Heart left ventricle (tissue), 16 donors: ENCODE measurements around the gene UBN2. TPM values are rescaled to one million over a fixed set of nuclear protein-coding genes. Genes with fewer than 3 reads are reported as not detected.
A peak's percentile ranks its signal among the peaks of the same experiment; 100 is the strongest.
"Not testable (repeated sequence)": the region's sequence is repeated elsewhere in the genome, so short reads cannot be mapped to it uniquely, and the experiment has no call there.

Experiments used
- ATAC-seq, 4 donors: fragments of 200-7000 bp; cut with Tn5 transposase; one replicate each; pipeline ENCODE4 v1.9.1; 2020 to 2022; ENCODE audit warnings: moderate library complexity in 4 of 4, mild to moderate bottlenecking in 3 of 4, moderate number of reproducible peaks in 1 of 4
- DNase-seq, 5 donors: peaks; one replicate each; pipeline ENCODE4 v3.0.0-alpha.2; 2020
- H3K27ac ChIP-seq, 12 donors: fragments of 200-600 bp; sonication (generic) in 4 of 12; one replicate each; pipeline versions ENCODE4 v1.5.0 to v1.8.0; 2016 to 2022; ENCODE audit warnings: mild to moderate bottlenecking in 2 of 12
- H3K27me3 ChIP-seq, 9 donors: fragments of 200-600 bp; sonication (generic) in 2 of 9; one replicate each; pipeline versions ENCODE4 v1.5.1 to v1.8.0; 2016 to 2022; ENCODE audit warnings: mild to moderate bottlenecking in 3 of 9
- H3K36me3 ChIP-seq, 9 donors: fragments of 200-600 bp; sonication (generic) in 2 of 9; one replicate each; pipeline versions ENCODE4 v1.5.0 to v1.8.0; 2018 to 2022; ENCODE audit warnings: mild to moderate bottlenecking in 2 of 9
- H3K4me1 ChIP-seq, 12 donors: fragments of 200-600 bp; sonication (generic) in 4 of 12; one replicate each; pipeline versions ENCODE4 v1.5.0 to v1.8.0; 2016 to 2022; ENCODE audit warnings: mild to moderate bottlenecking in 3 of 12
- H3K4me3 ChIP-seq, 12 donors: fragments of 200-600 bp; sonication (generic) in 4 of 12; one replicate each; pipeline versions ENCODE4 v1.5.0 to v1.8.0; 2017 to 2022; ENCODE audit warnings: mild to moderate bottlenecking in 9 of 12, moderate library complexity in 4 of 12
- H3K9me3 ChIP-seq, 12 donors: fragments of 200-600 bp; sonication (generic) in 4 of 12; one replicate each; pipeline versions ENCODE4 v1.5.0 to v1.8.0; 2016 to 2022; ENCODE audit warnings: mild to moderate bottlenecking in 1 of 12
- CTCF ChIP-seq, 12 donors: fragments of 200-600 bp; sonication (generic) in 4 of 12; IDR thresholded peaks; one replicate each; pipeline versions ENCODE4 v1.5.0 to v1.8.0; 2018 to 2022; ENCODE audit warnings: antibody characterized with exemption in 12 of 12, mild to moderate bottlenecking in 5 of 12
- POLR2A ChIP-seq, 2 donors: fragments of 450-650 bp; IDR thresholded peaks; one replicate each; pipeline ENCODE4 v1.6.1; 2017; ENCODE audit warnings: antibody characterized with exemption in 2 of 2, mild to moderate bottlenecking in 2 of 2, moderate library complexity in 2 of 2
- WGBS, 4 donors: extraction: QIAGEN DNeasy Blood & Tissue Kit in 2 of 4; methylation state at CpG; one replicate each; pipeline versions ENCODE4 v1.1.5 to v1.1.7; 2013 to 2018; 5-methylcytosine and 5-hydroxymethylcytosine counted together
- intact Hi-C, 10 donors: fragments of 100-400 bp; cut with DNase I; formaldehyde crosslinking; loops; one replicate each; pipeline versions ENCODE4 v1.11.1 to v1.14.2; 2022
- polyA plus RNA-seq, 2 donors: library from polyadenylated mRNA; stranded (reverse); fragments of 200-250 nt; gene quantifications; one replicate each; pipeline ENCODE4 v1.2.3, GENCODE V29; 2013
- total RNA-seq, 9 donors: library from RNA; depleted of rRNA in 2 of 9; stranded (reverse); fragments of >200 nt in 2 of 9; fragmentation: NEBNext Ultra II Directional in 3 of 9; extraction: Animal tissue kit (Norgen Biotek cat#: 25700) in 3 of 9; gene quantifications; one replicate each; pipeline versions ENCODE4 v1.1.0 to v1.2.4, GENCODE V29; 2016 to 2023
- donor health status: ischemic (EF 13 %, LVEDD 7.1; RV severe dilation, severe dysfunction).
- donor health status: healthy with polysubstance abuse.
- donor health status: DM: no; HTN: yes; CAD: no.
- donor health status: DM: no; HTN: no; CAD: no.
- donor health status: ischemic (EF 25% LVEDD 6.9; RV normal size, moderate dysfunction).
- donor health status: ischemic (EF 25% LVEDD 5.7; RV mildly dilated, moderate dysfunction).
- donor health status: healthy.
- donor health status: DM: yes; HTN: yes; CAD: no.
- donor health status: ischemic (EF 35%, LVEDD 5.7; RV mildly dilated, moderate dysfunction).
- donor health status: nonischemic (EF 11% LVEDD 7.7; RV severe dilation, severe dysfunction).
- donor health status: DM: yes; HTN: yes; CAD: no.
- donor health status: PGD.
- donor health status: ischemic (EF 29% LVEDD 5.4; RV normal size, mild dysfunction).
- donor health status: nonischemic (EF 23%, LVEDD 6.1; RV moderate dilation, normal function).

The UBN2 gene
- total and polyA plus RNA-seq, 11 donors = 3.3 to 26.9 (median 16.2) TPM

GRCh38 chr7:139317939-139318505, 87.0 kb downstream of the UBN2 start:
- Histone ChIP-seq H3K36me3 (no peaks in the 10 kb centered on the region), H3K4me3 (no peak overlapping the region), H3K27me3 (no peaks in the 10 kb centered on the region), H3K9me3 (no peaks in the 10 kb centered on the region), H3K4me1 (no peaks in the 10 kb centered on the region), H3K27ac (no peak overlapping the region)
- DNase-seq (no peak), ATAC-seq (peak in 2 of 4 donors; percentile 47 to 55)
- 66 to 77% (median 73%) methylated on average over 5 of the region's 5 CpGs for WGBS, 4 donors
- TF ChIP-seq POLR2A (IDR thresholded peaks at IDR 0.05) (no peak), CTCF (IDR thresholded peaks at IDR 0.05) (no peak)
- intact Hi-C loops = no loop called here

GRCh38 chr7:139321071-139321745, 90.2 kb downstream of the UBN2 start:
- Histone ChIP-seq H3K4me3 (no peak overlapping the region), H3K9me3 (no peaks in the 10 kb centered on the region), H3K27me3 (no peaks in the 10 kb centered on the region), H3K27ac (no peak overlapping the region), H3K36me3 (no peaks in the 10 kb centered on the region), H3K4me1 (no peaks in the 10 kb centered on the region)
- DNase-seq = no peak
- TF ChIP-seq CTCF (IDR thresholded peaks at IDR 0.05) (no peak), POLR2A (IDR thresholded peaks at IDR 0.05) (no peak)
- WGBS, 4 donors = 64 to 74% (median 69%) methylated on average over 11 of the region's 11 CpGs
- intact Hi-C loops = no loop called here
- ATAC-seq = no peak

GRCh38 chr7:139324709-139325108, 93.7 kb downstream of the UBN2 start:
- WGBS, 4 donors = 93 to 98% (median 96%) methylated on average over 11 of the region's 11 CpGs
- H3K4me1 ChIP-seq, H3K36me3 ChIP-seq, DNase-seq, H3K9me3 ChIP-seq, H3K27me3 ChIP-seq, ATAC-seq, intact Hi-C loops, H3K27ac ChIP-seq, H3K4me3 ChIP-seq: not testable (repeated sequence)

- H3K9me3 ChIP-seq = no peaks in the 10 kb centered on the region
- ATAC-seq (no peak), DNase-seq (no peak)
- no peak overlapping the region for H3K4me3 ChIP-seq
- intact Hi-C loops = no loop called here
- 46 to 81% (median 68%) methylated on average over 2 of the region's 2 CpGs for WGBS, 4 donors
- H3K27me3 ChIP-seq = no peaks in the 10 kb centered on the region
- H3K4me1 ChIP-seq = no peaks in the 10 kb centered on the region
- no peak for TF ChIP-seq CTCF (IDR thresholded peaks at IDR 0.05)
- TF ChIP-seq POLR2A (IDR thresholded peaks at IDR 0.05) = no peak
- no peaks in the 10 kb centered on the region for H3K36me3 ChIP-seq
- H3K27ac ChIP-seq = no peak overlapping the region
These were observed 97.3 kb downstream of the UBN2 start for GRCh38 chr7:139328375-139328774.

- TF ChIP-seq POLR2A (IDR thresholded peaks at IDR 0.05) (no peak), CTCF (IDR thresholded peaks at IDR 0.05) (no peak)
- Histone ChIP-seq H3K4me1 (no peaks in the 10 kb centered on the region), H3K27ac (no peak overlapping the region), H3K27me3 (no peaks in the 10 kb centered on the region), H3K36me3 (no peaks in the 10 kb centered on the region), H3K4me3 (no peak overlapping the region), H3K9me3 (no peaks in the 10 kb centered on the region)
- intact Hi-C loops = no loop called here
- 36 to 75% (median 68%) methylated on average over 2 of the region's 2 CpGs for WGBS, 4 donors
- ATAC-seq (no peak), DNase-seq (no peak)
These were observed 98.1 kb downstream of the UBN2 start for GRCh38 chr7:139329119-139329518.
